Urothelium cell line (cell line): Measurements from ENCODE around the gene TMEM9.
A peak's percentile ranks its signal among the peaks of the same experiment; 100 is the strongest.

Experiments used
- DNase-seq: peaks from one replicate; pipeline ENCODE4 v3.0.0; 2011; ENCODE audit warnings: low spot score, mixed read lengths
- FAIRE-seq: peaks from 2 replicates; lab custom pipeline; 2011; peaks lifted over from hg19 to GRCh38; lab: Jason Lieb, UNC

The TMEM9 gene

DNA sequence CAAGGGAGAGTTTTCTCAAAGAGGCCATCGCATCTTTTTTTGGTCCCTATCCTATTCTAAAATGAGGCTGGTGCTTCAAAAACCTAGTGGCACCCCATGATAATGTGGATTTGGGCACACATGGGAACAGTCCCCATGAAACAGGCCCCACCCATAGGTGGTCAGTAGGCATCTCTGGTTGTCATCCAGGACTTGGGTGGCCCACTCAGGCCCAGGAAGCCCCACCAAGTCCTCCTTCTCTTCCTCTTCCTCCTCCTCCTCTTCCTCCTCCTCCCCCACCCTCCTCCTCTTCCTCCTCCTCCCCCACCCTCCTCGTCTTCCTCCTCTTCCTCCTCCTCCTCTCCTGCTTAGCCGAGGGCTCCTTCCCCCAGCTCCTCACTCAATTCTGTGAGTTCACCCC is 42.6 kb downstream of the TMEM9 start:
- DNase-seq = no peak
- no peak for FAIRE-seq

DNA sequence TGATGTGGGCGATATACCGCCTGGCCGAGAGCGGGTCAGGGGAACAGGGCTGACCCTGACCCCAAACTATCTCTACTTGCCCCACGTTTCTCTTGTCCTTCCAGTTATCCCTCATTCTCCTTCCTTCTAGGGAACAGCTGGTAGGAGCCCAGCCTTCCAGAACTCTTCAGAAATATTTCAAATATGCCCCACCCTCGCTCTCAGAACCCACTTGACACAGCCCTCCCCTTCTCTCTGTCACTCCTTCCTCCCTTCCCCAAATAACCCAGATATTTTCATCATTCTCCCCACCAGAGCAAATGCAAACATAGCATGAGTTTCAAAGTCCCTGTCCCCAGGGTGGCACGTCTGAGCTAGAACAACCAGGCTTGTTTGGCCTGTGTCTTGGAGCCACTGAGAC is 43.1 kb downstream of the TMEM9 start:
- DNase-seq (no peak), FAIRE-seq (no peak)

DNA sequence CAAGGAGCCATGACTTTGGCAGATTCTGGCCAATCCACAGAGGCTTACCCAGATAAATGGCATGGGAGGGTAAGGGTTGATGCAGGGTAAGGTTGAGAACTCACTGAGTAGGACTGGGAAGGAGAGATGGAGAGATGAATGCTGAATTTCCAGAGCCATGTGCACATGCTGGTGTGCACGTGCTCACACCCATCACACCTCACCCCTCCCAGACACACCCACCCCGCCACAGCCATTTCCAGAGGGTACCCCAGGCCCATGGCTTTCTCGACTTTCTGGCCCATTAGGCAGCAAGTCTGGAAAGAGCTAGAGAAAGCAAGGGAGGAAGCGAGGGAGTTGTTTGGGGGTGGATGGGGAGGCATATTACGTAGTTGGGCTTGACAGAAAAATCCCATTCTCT is 43.7 kb downstream of the TMEM9 start:
- DNase-seq (no peak), FAIRE-seq (no peak)

DNA sequence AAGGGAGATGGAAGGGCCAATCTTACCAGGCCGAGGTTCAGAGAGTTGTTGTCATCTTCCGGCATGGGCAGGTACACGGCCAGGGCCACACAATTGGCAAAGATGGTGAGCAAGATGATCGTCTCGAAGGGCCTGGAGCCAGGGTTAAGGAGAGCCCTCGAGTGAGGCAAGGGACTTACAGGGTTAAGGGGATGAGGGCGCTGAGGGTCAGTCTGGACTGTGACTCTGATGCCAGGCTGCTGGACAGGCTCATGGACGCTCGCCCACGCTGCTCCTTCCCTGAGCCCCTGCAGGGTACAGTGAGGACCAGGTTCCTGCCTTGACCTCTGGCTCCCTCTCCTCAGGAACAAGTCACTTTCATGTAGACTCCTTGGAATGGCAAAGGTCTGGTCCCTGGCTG is 44.1 kb downstream of the TMEM9 start:
- DNase-seq = no peak
- FAIRE-seq = no peak

DNA sequence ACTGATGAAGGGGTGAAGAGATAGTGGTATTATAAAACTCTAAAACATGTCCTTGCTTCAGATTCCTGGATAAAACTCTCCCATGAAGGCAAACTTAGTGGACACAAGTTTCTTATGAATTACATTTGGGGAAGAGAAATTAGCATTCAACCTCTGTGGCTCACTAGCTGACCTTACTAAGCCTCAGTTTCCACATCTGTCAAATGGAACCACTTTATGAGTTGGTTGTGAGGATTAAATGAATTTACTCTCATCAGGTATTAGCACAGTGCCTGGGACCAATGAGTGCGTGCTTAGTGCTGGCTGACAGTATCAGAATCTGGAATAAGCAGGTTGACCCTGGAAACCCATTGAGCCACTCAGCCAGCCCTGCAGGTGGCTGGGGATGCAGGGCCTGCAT is 44.6 kb downstream of the TMEM9 start:
- FAIRE-seq (no peak), DNase-seq (no peak)

DNA sequence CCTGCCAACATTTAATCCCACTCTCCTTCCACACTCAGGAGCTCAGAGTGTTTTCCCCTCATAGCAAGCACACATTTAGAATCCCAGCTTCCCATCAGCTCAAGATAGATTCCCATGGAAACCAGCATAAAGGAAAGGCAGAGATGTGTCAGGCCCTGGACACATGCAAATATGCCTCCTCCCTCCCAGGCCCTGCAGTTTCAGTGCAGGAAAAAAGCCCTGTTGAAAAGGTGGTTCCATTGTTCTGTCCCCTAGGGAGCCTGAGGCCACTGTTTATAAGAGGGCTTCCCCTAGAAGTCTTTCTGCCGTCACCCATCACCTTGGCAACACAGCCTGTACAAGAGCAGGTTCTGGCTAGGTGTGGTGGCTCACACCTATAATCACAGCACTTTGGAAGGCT is 45.7 kb downstream of the TMEM9 start:
- FAIRE-seq (no peak), DNase-seq (no peak)

DNA sequence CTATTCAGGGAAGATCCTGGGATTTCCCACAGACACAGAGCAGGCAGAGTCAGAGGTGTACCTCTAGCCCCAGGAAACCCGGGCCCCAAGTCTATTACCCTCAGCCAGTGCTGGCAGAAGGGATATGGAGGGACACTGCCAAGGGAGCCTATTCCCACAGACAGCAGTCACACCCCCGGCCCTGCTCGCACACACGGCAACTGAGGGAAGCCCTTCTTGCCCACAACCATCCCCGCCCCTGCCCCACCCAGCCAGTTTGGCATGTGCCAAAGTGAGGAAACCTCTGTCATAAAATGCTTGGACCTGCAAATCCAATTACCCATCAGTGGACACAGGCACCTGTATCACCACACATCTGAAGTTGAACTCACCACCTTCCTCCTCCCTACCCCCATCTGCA is 48.6 kb downstream of the TMEM9 start:
- FAIRE-seq = no peak

DNA sequence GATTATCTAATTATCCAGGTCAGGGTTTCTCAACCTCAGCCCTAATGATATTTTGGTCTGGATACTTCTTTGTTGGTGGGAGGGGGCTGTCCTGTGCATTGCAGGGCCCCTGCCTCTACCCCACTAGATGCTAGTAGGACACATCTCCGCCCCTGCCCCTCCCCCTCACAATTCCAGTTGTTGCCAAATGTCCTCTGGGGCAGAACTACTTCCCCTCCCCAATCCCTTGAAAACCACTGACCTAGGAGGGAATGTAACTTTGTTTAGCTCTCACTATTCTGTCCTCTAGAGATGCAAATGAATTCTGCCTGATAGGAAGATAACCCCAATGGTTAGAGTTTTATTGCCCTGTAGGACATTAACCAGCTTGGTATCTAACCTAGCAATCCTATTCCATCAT is 50.1 kb downstream of the TMEM9 start:
- DNase-seq = no peak
- FAIRE-seq = no peak

More for the DNA sequence above, 48.6 kb downstream of the TMEM9 start:
- no peak for DNase-seq

DNA sequence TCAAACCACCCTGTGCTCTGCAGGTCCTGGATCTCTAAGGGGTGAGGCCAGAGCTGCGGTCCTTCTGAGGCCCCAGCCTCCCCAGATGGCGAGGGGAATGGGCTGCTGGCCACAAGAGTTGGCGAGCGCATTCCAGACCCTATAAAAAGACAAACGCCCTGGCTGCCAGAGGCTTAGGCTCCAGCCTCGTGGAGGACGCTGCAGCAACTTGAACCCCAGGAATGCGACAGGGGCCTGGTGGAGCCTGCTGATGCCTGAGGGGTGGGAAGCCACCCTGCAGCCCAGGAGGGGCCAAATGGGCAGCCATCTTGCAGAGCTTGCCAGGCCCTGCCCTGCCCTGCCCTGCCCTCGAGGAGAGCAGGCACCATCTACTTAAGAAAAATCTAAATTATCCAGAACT is 50.6 kb downstream of the TMEM9 start:
- no peak for FAIRE-seq

DNA sequence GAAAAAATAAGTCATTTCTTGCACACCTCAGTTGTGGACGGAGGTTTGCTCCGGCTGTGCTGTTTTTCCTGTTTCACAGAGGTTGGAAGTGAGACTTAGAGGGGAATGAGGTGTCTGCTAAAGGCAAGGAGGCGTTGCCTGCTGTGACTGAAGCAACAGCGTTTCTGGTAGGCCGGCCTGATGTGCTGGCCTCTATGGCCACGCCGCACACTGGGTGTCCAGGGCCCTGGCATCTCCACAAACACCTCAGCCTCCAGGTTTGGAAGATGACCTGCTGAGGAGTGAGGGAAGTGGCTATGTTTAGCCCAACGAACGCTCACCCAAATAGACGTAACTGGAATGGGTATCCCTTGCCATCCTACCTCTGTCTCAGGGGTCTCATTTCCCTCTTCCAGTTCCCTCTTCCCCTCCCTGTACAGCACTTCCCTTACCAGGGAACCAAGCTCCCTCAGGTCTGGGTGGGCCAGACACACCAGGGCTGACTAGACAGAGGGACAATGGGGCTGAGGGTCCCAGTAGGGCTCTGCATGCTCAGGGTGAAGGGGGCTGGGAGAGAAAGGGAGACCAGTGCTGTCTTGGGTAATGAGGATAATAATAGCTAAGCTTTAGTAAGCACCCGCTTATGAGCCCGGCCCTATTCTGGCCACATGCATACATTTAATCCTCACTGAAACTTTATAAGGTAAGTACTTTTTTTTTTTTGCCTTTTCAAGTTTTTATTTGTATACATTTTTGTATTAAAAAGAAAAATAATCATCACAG is 53.9 kb downstream of the TMEM9 start:
- no peak for FAIRE-seq
- no peak for DNase-seq

More for the DNA sequence above, 50.6 kb downstream of the TMEM9 start:
- DNase-seq = no peak

DNA sequence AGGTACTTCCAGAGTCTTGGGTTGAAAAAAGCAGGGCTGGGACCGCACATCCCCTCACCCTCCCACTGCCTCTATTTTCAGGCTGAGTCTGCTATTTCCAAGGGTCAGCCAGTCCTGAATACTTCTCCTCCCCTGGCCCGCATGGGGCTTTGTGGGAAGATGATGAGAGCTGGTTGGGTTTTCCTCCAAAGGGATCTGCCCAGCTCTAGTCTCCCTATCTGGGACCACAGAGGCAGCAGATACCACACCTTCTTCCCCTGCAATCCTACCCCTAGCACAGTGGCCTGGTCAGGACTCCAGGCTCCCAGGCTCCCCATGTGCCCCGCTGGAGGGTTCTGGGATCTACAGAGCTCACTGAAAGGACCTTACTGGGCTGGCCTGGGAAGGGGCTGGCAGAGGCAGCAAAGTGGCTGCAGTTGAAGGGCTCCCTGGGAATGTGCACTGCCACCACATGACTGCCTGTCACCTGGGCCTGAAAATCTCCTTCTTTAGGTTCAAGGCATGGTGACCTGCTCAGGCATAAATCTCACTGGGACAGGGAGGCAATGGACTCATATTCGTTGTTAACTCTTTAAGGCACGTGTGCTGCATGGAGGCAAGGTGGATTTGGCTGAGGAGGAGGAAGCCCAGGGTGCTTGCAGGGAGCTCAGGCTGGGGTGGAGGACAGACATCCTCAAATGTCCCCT is 55.1 kb downstream of the TMEM9 start:
- DNase-seq = no peak
- FAIRE-seq = no peak

DNA sequence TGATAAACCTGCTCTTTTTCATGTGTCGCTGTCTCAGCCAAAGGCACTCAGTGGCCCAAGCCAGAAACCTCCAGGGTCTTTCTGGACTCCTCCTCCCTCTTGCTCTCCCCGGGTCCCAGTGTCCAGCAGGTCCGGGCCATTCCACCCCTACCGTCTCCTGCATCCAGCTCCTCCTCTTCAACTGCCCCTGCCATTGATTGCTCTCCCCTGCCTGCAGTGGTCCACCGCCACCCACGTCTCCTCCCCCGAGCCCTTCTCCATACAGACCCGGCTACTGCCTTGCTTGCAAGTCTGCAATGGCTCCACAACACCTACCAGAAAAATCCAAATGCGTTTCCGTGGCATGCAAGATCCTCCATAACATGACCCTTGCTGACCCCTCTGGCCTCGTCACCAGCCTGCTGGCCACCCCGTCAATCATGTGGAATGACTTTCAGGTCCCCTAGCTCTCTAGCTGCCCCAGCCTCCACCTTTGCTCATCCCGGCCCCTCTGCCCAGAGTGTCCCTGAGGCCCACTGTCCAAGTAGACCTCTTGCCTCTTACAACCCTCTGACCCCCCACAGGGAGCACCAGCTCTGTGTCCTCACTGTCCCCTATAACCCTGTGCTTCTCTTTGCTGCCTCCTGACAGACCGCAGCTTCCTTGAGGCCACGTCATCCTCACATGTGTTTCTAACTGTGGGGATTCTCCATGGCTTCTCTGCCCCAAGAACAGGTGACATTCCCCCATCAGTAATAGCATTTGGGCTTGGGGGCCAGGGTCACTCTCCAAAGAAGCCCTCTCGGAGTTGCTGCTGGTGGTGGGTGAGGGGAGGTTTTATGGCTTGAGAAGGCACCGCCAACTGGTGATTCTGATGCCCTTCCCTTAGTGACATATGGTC is 57.1 kb downstream of the TMEM9 start:
- DNase-seq (no peak), FAIRE-seq (no peak)

DNA sequence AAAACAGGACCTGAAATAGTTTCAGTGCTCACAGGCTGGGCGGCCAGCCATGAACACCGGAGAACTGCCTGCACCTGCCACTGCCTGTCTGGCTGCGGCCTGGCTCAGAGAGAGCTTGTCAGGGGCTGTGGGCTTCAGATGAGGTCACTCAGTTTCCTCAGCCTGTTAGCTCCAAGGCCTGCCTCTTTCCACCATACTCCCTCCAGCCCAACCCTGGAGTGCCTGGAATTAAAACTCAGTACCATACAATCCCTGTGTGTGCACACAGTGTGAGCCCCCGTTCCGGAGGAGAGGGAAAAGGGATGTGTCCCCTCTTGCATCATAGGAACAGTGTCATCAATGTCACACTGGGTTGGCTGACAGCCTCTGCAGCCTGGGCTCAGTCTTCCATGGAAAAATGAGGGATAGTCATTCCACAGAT is 58.2 kb downstream of the TMEM9 start:
- FAIRE-seq = peak; percentile 59
- no peak for DNase-seq

DNA sequence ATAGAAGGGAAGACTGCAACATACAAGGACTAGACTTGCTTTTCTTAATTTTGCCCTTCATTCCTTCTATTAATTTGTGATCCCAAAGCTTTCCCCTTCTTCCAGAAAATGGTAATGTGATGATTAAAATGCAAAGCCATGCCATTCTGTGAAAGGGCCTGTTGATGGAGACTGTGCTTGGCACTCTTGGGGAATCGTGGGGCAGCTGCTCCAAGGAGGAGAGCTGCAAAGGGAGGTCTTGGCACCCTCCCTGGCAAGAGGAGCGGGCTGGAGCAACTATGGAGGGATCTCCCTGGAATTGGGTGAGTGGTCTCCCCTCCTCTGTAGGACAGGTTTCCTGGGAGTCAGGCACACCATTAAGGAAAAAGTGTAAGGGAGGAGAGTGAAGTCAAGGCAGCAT is 58.7 kb downstream of the TMEM9 start:
- no peak for DNase-seq
- FAIRE-seq = no peak

DNA sequence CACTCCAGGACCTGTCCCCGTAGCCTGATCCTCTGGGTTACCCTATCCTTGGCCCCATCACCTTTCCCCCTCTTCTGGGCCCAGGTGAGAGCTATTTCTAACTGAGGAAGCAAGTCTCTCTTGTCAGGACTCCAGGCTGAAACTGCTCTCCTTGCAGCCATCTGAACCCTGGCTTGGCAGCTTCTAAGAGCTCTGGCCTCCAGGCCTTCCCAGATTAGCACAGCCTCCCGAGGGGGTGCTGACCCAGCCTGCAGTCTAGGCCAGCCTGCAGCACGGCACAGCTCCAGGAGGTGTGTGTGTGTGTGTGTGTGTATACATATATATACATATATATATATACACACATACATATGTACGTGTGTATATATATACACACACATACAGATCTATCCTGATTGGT is 59.4 kb downstream of the TMEM9 start:
- no peak for DNase-seq
- no peak for FAIRE-seq

DNA sequence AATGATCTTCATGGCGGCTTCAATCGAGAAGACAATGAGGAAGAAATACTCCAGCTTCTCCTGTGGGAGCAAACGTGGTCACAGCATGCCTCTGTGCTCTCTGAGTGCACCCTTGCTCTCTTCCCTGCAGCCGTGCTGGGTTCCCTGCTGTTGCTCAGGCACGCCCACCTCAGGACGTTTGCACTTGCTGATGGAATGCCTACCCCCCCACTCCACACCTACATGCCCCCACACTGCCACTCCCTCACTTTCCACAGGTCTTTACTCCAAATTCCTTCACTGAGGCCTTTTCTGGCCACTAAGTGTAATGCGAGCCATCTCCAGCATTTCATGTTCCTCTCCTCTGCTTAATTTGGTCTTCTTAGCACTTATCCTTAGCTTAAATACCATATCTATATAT is 60.3 kb downstream of the TMEM9 start:
- no peak for FAIRE-seq
- no peak for DNase-seq

DNA sequence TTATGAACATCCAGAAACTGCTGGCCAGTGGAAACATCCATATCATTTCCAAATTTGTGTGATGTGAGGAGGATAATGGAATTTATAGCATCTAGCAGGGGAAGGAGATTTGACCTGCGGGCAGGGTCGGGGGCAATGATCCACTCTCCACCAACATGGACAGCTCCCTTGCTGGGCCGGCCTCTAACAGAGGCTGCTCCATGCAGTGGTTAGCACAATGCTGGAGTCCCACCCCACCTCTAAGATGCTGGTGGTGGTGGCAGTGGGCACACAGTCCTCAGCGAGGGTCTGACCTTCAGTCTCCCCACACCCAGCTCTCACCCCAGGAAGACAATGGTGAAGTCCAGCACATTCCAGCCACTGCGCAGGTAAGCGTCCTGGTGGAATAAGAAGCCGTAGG is 60.7 kb downstream of the TMEM9 start:
- DNase-seq = no peak
- no peak for FAIRE-seq

DNA sequence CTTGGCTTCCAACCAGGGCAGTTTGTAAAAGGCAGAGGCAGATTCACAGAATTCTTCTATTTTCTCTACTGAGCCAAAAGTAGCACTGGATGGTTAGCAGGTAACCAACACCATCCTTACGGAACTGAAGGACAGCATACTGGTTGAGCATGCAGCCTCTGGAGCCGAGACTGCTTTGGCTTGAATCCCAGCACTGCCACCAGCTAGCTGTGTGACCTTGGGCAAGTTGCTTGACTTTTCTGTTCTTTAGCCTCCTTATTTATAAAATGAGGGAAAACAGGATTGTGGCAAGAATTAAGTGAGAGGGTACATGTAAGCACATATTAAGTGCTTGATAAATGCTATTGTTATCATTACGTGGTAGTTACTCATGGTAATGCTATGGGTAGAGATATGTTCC is 61.5 kb downstream of the TMEM9 start:
- FAIRE-seq (no peak), DNase-seq (no peak)

DNA sequence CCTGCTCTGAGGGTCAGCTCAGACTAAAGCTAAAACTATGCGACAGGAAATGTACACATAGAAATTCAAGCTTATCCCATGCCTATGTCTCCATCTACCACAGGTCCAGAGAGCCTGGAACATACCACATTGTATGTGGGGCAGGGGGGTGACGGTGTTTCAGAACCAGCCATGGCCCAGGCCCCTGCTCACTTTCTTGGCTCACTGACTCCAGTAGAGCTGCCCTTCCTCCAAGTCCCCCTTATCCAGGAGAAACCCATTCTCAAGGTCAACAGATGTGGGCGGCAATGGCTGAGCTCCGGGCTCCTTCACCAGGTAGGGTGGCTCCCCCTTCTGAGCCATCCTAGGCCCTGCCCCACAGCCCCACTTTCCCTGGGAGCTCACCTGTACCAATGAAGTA is 63.0 kb downstream of the TMEM9 start:
- DNase-seq (no peak), FAIRE-seq (no peak)

DNA sequence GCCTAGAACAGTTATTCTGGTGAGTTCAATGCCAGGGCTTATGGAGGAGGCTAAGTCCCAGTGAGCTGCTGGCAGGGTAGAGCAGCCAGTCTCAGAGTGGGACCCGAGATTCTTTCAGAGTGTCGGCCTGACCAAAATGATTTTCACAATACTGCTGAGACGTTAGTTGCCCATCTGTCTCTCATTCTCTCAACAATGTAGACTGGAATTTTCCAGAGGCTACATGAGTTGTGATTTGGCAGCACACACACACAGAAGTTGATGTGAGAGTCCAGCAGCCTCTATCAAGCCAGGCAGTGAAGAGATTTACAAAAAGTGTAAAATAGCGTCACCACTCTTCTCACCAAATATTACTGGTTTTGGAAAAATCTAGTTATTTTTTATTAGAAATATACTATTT is 63.7 kb downstream of the TMEM9 start:
- FAIRE-seq = no peak

DNA sequence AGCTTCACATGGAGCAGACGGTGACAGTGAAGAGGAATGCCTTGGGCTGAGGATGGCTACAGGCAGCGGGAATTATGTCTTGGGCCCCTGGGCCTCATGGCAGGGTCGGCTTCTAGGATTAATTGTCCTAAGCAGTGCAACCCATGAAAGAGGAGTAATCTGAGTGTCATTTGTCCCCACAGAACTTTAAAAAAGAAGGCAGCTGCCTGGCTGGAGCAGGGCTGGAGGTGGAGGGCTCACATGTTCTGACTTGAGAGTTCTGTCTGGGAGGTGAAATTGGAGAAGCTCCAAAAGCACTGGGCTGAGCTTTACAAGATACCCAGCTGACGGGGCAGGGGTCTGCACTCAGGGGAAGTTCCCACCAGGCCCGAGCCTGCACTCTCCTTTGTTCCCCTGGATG is 64.7 kb downstream of the TMEM9 start:
- FAIRE-seq (no peak), DNase-seq (no peak)

More for the DNA sequence above, 63.7 kb downstream of the TMEM9 start:
- DNase-seq = no peak
